GM12892 (cell line): ENCODE results near the gene RBBP5.

Experiments
- POLR2A ChIP-seq: IDR thresholded peaks from 2 replicates; pipeline ENCODE4 v1.6.1; 2011; ENCODE audit warnings: low read depth, low read length, control low read depth
- POLR2AphosphoS5 ChIP-seq: IDR thresholded peaks from 2 replicates; pipeline ENCODE4 v1.6.1; 2011; ENCODE audit warnings: low read depth, low read length, control low read depth
- TAF1 ChIP-seq: IDR thresholded peaks from 2 replicates; pipeline ENCODE4 v1.6.1; 2011; ENCODE audit warnings: low read depth, mild to moderate bottlenecking, control low read depth, low read length, borderline replicate concordance

GRCh38 chr1:205068001-205068400, 53.8 kb downstream of the RBBP5 start:
- TF ChIP-seq POLR2AphosphoS5: no peak
- no peak for TF ChIP-seq POLR2A
- no peak for TF ChIP-seq TAF1
